ENCODE results near the gene PRR12. TPM values are rescaled to one million over a fixed set of nuclear protein-coding genes. Genes with fewer than 3 reads are reported as not detected.

PRR12 gene
- total and polyA plus RNA-seq, 2 donors (not counting 1 experiment from before 2014, with no cell fraction given) = 0.40 to 2.1 TPM

DNA sequence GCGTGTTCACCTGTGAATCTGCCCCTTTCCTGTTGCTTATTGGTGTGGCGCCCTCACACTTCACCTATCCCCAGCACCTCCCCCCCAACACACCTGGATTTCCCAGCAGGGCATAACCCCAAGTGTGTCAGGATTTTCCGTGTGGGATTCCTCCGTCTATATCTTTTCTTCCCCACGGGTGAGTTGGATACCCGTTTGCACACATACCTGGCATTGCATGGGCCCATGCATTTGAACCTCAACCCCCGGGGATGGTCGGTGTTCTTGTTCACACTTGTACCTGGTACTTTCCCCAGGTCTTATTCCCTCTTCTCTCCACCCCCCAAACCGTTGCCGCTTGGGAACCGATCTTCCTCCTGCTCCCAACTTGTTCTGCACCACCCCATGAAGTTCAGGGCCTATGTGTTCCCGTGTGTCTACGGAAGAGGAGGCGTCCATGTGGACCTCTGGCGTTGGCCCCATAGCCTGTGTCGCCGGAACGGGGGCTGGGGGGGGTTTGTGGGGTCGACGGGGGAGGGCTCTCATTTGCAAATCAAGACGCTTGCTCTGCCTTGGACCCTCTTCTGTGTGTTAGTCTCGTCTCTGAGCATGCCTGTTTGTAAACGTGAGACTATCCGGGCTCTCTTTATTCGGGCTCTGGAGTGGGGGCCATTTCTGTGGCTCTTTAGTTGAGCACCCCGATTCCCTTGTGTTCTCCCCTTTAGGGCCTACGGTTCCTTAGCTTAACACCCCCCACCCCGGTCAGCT, 1.7 kb downstream of the PRR12 start:
- Histone ChIP-seq H2AFZ (ENCODE audit: low read length) (no peak overlapping the region), H3K4me2 (ENCODE audit: extremely low read depth, insufficient read depth, low read length) (peak overlapping the region; percentile 96), H3K27me3 (ENCODE audit: control insufficient read depth, insufficient read depth, low read length) (no peaks in the 10 kb centered on the region), H3K9me3 (ENCODE audit: control insufficient read depth, insufficient read depth, low read depth, low read length) (no peaks in the 10 kb centered on the region), H3K9ac (ENCODE audit: insufficient read depth, low read length) (peak overlapping the region; percentile 50), H3K4me1 (ENCODE audit: control insufficient read depth, extremely low read depth, insufficient read depth, low read length) (peaks cover 6% of the 10 kb centered on the region), H3K36me3 (ENCODE audit: control insufficient read depth, insufficient read depth, low read length) (peaks cover 21% of the 10 kb centered on the region), H3K79me2 (ENCODE audit: control insufficient read depth, insufficient read depth, low read length) (peaks cover 25% of the 10 kb centered on the region), H3K4me3 (replicated peaks in 1 of 4; ENCODE audit: control extremely low read depth in 1 of 4, insufficient read depth in 1 of 4, low read depth in 3 of 4, low read length in 4 of 4) (peak overlapping the region; percentile 72 to 90 (median 84)), H4K20me1 (ENCODE audit: control insufficient read depth, extremely low read depth, insufficient read depth, low read length) (no peaks in the 10 kb centered on the region), H3K27ac (ENCODE audit: insufficient read depth, low read length) (peak overlapping the region; percentile 54)
- TF ChIP-seq EZH2 (IDR thresholded peaks at IDR 0.05; ENCODE audit: low read length, missing control alignments) = no peak
- TF ChIP-seq CTCF (conservative IDR thresholded peaks at IDR 0.05 in 1 of 2, IDR thresholded peaks at IDR 0.05 in 1 of 2; ENCODE audit: low read depth in 1 of 2, low read length in 2 of 2) = no peak
- no peak for DNase-seq (ENCODE audit: low read depth in 2 of 2)

- Histone ChIP-seq H3K4me2 (ENCODE audit: extremely low read depth, insufficient read depth, low read length) (peak overlapping the region; percentile 82), H4K20me1 (ENCODE audit: control insufficient read depth, extremely low read depth, insufficient read depth, low read length) (no peaks in the 10 kb centered on the region), H2AFZ (ENCODE audit: low read length) (no peak overlapping the region), H3K9me3 (ENCODE audit: control insufficient read depth, insufficient read depth, low read depth, low read length) (no peaks in the 10 kb centered on the region), H3K79me2 (ENCODE audit: control insufficient read depth, insufficient read depth, low read length) (peaks cover 25% of the 10 kb centered on the region), H3K9ac (ENCODE audit: insufficient read depth, low read length) (peak overlapping the region; percentile 30), H3K27me3 (ENCODE audit: control insufficient read depth, insufficient read depth, low read length) (no peaks in the 10 kb centered on the region), H3K4me1 (ENCODE audit: control insufficient read depth, extremely low read depth, insufficient read depth, low read length) (peaks cover 6% of the 10 kb centered on the region), H3K36me3 (ENCODE audit: control insufficient read depth, insufficient read depth, low read length) (peaks cover 22% of the 10 kb centered on the region), H3K27ac (ENCODE audit: insufficient read depth, low read length) (no peak overlapping the region), H3K4me3 (replicated peaks in 1 of 4; ENCODE audit: control extremely low read depth in 1 of 4, insufficient read depth in 1 of 4, low read depth in 3 of 4, low read length in 4 of 4) (peak overlapping the region; percentile 41 to 90 (median 84))
- TF ChIP-seq EZH2 (IDR thresholded peaks at IDR 0.05; ENCODE audit: low read length, missing control alignments) (no peak), CTCF (conservative IDR thresholded peaks at IDR 0.05 in 1 of 2, IDR thresholded peaks at IDR 0.05 in 1 of 2; ENCODE audit: low read depth in 1 of 2, low read length in 2 of 2) (no peak)
- DNase-seq (ENCODE audit: low read depth in 2 of 2) = peak; percentile 88 to 89
These were observed 2.5 kb downstream of the PRR12 start for GRCh38 chr19:49593233-49594113.
